Neural progenitor cell (in vitro differentiated cells): Measurements from ENCODE around the gene ITGA1. TPM values are rescaled to one million over a fixed set of nuclear protein-coding genes. Genes with fewer than 3 reads are reported as not detected.

ENCODE experiments used
- DNase-seq: peaks from one replicate; pipeline ENCODE4 v3.0.0-alpha.2; 2016; ENCODE audit warnings: low spot score
- H2AFZ ChIP-seq: fragments of 200-600 bp; sonication (generic); replicated peaks from 2 replicates; pipeline ENCODE4 v1.6.1; 2016; ENCODE audit warnings: antibody characterized with exemption
- H3F3A ChIP-seq: fragments of 200-600 bp; sonication (generic); 2 replicates; pipeline ENCODE4 v1.6.1; 2016; ENCODE audit warnings: antibody characterized with exemption, low read depth
- H3K27ac ChIP-seq: fragments of 200-600 bp; sonication (generic); 2 replicates; pipeline ENCODE4 v1.5.1; 2016; ENCODE audit warnings: mild to moderate bottlenecking
- H3K27me3 ChIP-seq: fragments of 200-600 bp; sonication (generic); 2 replicates; pipeline ENCODE4 v1.6.1; 2016; ENCODE audit warnings: mild to moderate bottlenecking, moderate library complexity
- H3K36me3 ChIP-seq: fragments of 200-600 bp; sonication (generic); 2 replicates; pipeline ENCODE4 v1.5.1; 2016
- H3K4me1 ChIP-seq: fragments of 200-600 bp; sonication (generic); 2 replicates; pipeline ENCODE4 v1.6.1; 2016; ENCODE audit warnings: mixed run types
- H3K4me2 ChIP-seq: fragments of 200-600 bp; sonication (generic); 2 replicates; pipeline ENCODE4 v1.6.1; 2016
- H3K4me3 ChIP-seq: fragments of 200-600 bp; sonication (generic); 2 replicates; pipeline ENCODE4 v1.5.1; 2016
- H3K79me2 ChIP-seq: fragments of 200-600 bp; sonication (generic); 2 replicates; pipeline ENCODE4 v1.6.1; 2016; ENCODE audit warnings: low read depth
- H3K9ac ChIP-seq: fragments of 200-600 bp; sonication (generic); 2 replicates; pipeline ENCODE4 v1.6.1; 2016
- H3K9me3 ChIP-seq: fragments of 200-600 bp; sonication (generic); 2 replicates; pipeline ENCODE4 v1.5.1; 2016; ENCODE audit warnings: low read depth
- H4K20me1 ChIP-seq: fragments of 200-600 bp; sonication (generic); 2 replicates; pipeline ENCODE4 v1.6.1; 2016; ENCODE audit warnings: low read depth
- H3K27ac Mint-ChIP-seq: 3 replicates; pipeline ENCODE4 v1.8.0; 2021; ENCODE audit warnings: mixed read lengths
- H3K27me3 Mint-ChIP-seq: 2 replicates; pipeline ENCODE4 v1.8.0; 2022; ENCODE audit warnings: low read depth, mild to moderate bottlenecking, inconsistent platforms, moderate library complexity, mixed read lengths; ENCODE audit not compliant: insufficient read depth
- H3K36me3 Mint-ChIP-seq: 3 replicates; pipeline ENCODE4 v1.8.0; 2021; ENCODE audit warnings: mixed read lengths
- H3K4me1 Mint-ChIP-seq: 3 replicates; pipeline ENCODE4 v1.8.0; 2021; ENCODE audit warnings: mixed read lengths
- H3K4me3 Mint-ChIP-seq: 3 replicates; pipeline ENCODE4 v1.8.0; 2021; ENCODE audit warnings: mild to moderate bottlenecking, moderate library complexity, mixed read lengths
- H3K9me3 Mint-ChIP-seq: 3 replicates; pipeline ENCODE4 v1.8.0; 2020; ENCODE audit warnings: mixed read lengths
- EZH2 ChIP-seq: fragments of 200-600 bp; sonication (generic); IDR thresholded peaks from 2 replicates; pipeline ENCODE4 v1.6.1; 2017; ENCODE audit warnings: antibody characterized with exemption, mild to moderate bottlenecking, moderate library complexity
- EZH2phosphoT487 ChIP-seq: fragments of 200-600 bp; sonication (generic); IDR thresholded peaks from 2 replicates; pipeline ENCODE4 v1.6.1; 2017; ENCODE audit warnings: antibody characterized with exemption
- total RNA-seq: library from RNA; depleted of rRNA; stranded (reverse); fragments of >200 nt; gene quantifications from 2 replicates; pipeline ENCODE4 v1.2.3, GENCODE V29; 2015; ENCODE audit warnings: low replicate concordance
- TF ChIP-seq, protein P1 (sequence below): fragments of 200-600 bp; sonication (generic); IDR thresholded peaks from 2 replicates; pipeline ENCODE4 v1.5.1; 2017; ENCODE audit warnings: antibody characterized with exemption, mild to moderate bottlenecking

The ITGA1 gene
- total RNA-seq, 1 donor from 2014 or later: 2.2 TPM

DNA sequence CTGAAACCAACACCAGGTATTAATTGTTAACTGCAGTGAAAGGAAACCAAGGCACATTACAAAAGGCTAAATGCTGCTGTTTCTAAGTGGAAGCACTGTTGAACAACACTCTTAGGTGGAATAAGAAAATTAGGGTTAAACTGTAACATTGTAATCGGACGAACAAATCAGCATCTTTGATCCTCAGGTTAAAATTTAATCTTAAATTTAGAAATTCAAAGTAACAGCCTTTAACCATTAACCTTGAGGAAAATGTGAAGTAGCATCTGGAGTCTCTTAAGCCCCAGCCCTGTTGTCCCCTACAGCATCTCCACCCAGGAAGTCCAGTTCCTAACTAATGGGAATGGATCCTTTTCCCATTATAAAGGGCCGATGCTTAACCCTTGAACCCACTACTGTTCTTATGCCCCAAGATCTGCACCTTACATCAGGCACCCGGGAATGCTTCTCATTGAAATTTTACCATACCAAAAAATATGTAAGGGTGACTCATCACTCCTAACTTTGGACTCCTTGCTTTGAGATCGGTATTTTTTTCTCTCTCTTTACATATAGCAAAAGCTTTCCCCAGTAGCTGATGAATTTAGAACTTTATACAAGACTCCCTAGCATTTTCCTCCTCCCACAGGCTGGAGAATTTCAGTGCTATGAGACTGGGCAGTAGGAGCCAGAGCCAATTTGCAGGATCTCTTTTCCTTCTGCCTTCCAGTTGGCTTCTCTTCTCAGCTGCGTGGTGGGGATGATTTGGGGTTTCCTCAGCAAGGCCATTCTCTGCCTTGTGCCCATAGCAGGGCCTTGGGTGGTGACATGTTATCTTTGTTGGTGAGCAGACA lies 169.4 kb downstream of the ITGA1 start:
- Histone ChIP-seq H3K4me2 (no peak overlapping the region), H4K20me1 (no peaks in the 10 kb centered on the region), H3K36me3 (no peaks in the 10 kb centered on the region), H3K4me1 (no peaks in the 10 kb centered on the region), H2AFZ (no peak overlapping the region), H3K79me2 (no peaks in the 10 kb centered on the region), H3K9me3 (no peaks in the 10 kb centered on the region), H3K27ac (no peak overlapping the region), H3K27me3 (no peaks in the 10 kb centered on the region), H3K9ac (no peak overlapping the region), H3K4me3 (no peak overlapping the region), H3F3A (no peaks in the 10 kb centered on the region)
- Mint-ChIP-seq H3K9me3 (no peaks in the 10 kb centered on the region), H3K36me3 (no peaks in the 10 kb centered on the region), H3K4me3 (no peak overlapping the region), H3K27me3 (no peaks in the 10 kb centered on the region), H3K4me1 (peaks cover 4% of the 10 kb centered on the region), H3K27ac (no peak overlapping the region)
- no peak for TF ChIP-seq EZH2
- no peak for TF ChIP-seq EZH2phosphoT487
- TF ChIP-seq, protein P1, sequence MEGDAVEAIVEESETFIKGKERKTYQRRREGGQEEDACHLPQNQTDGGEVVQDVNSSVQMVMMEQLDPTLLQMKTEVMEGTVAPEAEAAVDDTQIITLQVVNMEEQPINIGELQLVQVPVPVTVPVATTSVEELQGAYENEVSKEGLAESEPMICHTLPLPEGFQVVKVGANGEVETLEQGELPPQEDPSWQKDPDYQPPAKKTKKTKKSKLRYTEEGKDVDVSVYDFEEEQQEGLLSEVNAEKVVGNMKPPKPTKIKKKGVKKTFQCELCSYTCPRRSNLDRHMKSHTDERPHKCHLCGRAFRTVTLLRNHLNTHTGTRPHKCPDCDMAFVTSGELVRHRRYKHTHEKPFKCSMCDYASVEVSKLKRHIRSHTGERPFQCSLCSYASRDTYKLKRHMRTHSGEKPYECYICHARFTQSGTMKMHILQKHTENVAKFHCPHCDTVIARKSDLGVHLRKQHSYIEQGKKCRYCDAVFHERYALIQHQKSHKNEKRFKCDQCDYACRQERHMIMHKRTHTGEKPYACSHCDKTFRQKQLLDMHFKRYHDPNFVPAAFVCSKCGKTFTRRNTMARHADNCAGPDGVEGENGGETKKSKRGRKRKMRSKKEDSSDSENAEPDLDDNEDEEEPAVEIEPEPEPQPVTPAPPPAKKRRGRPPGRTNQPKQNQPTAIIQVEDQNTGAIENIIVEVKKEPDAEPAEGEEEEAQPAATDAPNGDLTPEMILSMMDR: no peak
- DNase-seq: no peak

- Mint-ChIP-seq H3K27ac (no peak overlapping the region), H3K4me3 (no peak overlapping the region), H3K27me3 (no peaks in the 10 kb centered on the region), H3K9me3 (no peaks in the 10 kb centered on the region), H3K4me1 (no peaks in the 10 kb centered on the region), H3K36me3 (no peaks in the 10 kb centered on the region)
- Histone ChIP-seq H4K20me1 (no peaks in the 10 kb centered on the region), H3K27me3 (no peaks in the 10 kb centered on the region), H3K36me3 (no peaks in the 10 kb centered on the region), H3K4me1 (no peaks in the 10 kb centered on the region), H3K9me3 (no peaks in the 10 kb centered on the region), H3K27ac (no peak overlapping the region), H3K9ac (no peak overlapping the region), H2AFZ (no peak overlapping the region), H3F3A (no peaks in the 10 kb centered on the region), H3K79me2 (no peaks in the 10 kb centered on the region), H3K4me2 (no peak overlapping the region), H3K4me3 (no peak overlapping the region)
- TF ChIP-seq EZH2phosphoT487 (no peak), EZH2 (no peak)
- TF ChIP-seq, protein P1: no peak
- no peak for DNase-seq
Measured at GRCh38 chr5:52961274-52961681, 173.6 kb downstream of the ITGA1 start.

DNA sequence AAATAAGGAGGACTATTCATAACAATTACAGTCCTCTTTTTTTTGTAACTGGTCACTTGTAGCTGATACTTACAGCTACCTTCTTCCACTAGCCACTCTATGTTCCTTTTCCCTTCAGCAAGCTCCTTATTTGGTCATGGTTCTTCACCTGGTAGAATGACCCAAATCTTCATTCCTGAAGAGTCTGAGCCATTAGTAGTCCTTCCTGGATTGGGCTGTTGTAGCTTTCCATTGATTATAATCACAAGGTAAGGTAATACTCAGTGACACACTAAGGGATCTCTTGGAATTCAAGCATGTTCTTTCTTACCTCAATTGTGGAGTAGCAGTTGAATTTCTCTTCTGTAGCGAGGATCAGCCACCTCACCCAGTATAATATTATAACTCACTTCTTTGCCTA lies 175.9 kb downstream of the ITGA1 start:
- H3K9me3 ChIP-seq: no peaks in the 10 kb centered on the region
- H2AFZ ChIP-seq: no peak overlapping the region
- H3K36me3 ChIP-seq: no peaks in the 10 kb centered on the region
- H3K27ac Mint-ChIP-seq: no peak overlapping the region
- no peaks in the 10 kb centered on the region for H4K20me1 ChIP-seq
- no peak for DNase-seq
- no peaks in the 10 kb centered on the region for H3K4me1 Mint-ChIP-seq
- no peak overlapping the region for H3K4me3 ChIP-seq
- no peaks in the 10 kb centered on the region for H3F3A ChIP-seq
- no peaks in the 10 kb centered on the region for H3K27me3 Mint-ChIP-seq
- H3K27ac ChIP-seq: no peak overlapping the region
- H3K27me3 ChIP-seq: no peaks in the 10 kb centered on the region
- peaks cover 4% of the 10 kb centered on the region for H3K9me3 Mint-ChIP-seq
- no peak overlapping the region for H3K4me3 Mint-ChIP-seq
- no peaks in the 10 kb centered on the region for H3K79me2 ChIP-seq
- H3K4me1 ChIP-seq: no peaks in the 10 kb centered on the region
- TF ChIP-seq EZH2phosphoT487: no peak
- TF ChIP-seq, protein P1: no peak
- TF ChIP-seq EZH2: no peak
- no peaks in the 10 kb centered on the region for H3K36me3 Mint-ChIP-seq
- H3K4me2 ChIP-seq: no peak overlapping the region
- no peak overlapping the region for H3K9ac ChIP-seq
